HG03039 (cell line): ENCODE results near the gene TMEM17.

Experiments used
- ATAC-seq: cut with Tn5 transposase; IDR thresholded peaks from one replicate; pipeline ENCODE4 v1.9.1; 2021; ENCODE audit warnings: mild to moderate bottlenecking, moderate library complexity; ENCODE audit not compliant: unreplicated experiment

The TMEM17 gene

GRCh38 chr2:62474176-62474575, 31.8 kb downstream of the TMEM17 start:
- no peak for ATAC-seq

DNA sequence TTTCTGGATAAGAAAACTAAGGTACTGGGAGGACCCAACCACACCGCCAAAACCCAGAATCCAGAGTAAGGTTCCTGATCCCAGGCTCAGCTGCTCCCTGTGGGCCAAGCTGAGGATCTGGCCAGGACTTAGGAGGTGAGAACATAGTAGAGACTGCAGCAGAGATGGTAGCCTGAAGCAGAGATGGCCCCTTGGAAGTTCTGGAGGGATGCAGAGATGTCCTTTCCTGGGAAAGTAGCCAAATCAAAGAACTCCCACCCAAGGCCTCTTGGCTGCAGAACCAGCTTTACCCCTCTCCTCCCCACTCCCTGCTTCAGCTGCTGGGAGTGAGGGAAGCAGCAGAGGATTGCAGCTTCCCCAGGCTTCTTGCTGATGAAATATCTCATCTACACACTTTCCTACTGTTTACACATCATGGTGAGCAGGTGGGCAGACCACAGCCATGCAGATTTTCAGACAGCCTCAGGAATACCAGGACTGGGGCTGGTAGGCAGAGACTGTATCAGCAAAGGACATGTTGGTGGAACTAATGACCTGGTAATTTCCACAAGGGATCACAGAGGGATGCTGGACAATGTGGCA, 32.7 kb downstream of the TMEM17 start:
- no peak for ATAC-seq

DNA sequence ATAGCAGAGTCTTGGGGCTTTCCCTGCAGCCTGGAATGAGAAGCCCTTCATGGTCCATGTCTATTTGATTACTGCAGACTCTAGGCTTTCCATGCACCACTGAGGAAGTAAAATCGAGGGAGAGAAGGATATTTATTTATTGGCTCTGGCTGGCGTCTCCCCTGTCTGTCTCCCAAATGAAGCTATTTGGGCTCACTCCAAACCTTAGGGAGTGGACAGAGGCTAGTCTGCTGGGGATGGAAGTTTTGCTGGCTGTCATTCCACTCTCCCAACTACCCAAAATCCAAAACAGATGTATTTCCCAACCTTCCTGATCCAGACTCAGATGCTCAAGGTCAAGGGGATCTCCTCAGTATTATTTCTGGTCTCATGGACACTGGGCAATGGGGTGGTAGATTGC, 33.7 kb downstream of the TMEM17 start:
- ATAC-seq = no peak

DNA sequence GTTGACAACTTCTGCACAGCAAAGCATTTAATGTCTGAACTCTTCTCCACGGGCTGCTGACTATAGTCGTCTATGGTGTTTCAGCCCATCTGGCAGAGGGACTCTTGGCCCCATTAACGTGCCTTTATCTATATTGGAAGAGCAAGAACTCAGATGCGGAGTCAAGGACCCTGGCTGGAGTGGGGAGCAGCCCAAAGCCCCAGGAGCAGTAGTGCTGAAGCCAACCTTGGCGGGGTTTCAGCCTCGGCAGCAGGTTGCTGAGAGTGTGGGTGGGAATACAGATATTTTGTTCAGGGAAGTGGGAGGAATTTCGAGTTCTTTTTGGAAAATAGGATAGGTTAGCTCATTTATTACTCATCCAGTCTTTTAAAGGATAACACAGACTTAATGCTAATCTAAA, 34.2 kb downstream of the TMEM17 start:
- ATAC-seq = no peak

DNA sequence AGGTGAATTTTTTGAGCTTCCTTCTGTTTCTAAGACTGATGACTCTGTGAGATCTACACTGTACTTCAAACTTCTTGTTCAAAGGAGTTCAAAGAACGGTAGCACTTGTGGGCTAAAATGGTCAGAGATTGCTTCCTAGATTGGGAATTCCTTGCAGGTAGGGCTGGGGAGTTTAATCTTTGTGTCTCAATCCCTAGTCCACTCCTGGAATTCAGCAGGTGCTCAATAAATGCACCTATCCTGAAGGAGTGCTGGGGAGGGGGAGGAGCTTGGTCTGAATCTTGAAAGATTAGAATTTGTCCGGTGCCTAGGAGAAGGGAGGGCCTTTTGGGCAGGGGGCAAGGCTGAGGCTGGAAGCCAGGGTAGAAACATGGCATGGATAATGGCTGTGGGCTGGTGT, 34.6 kb downstream of the TMEM17 start:
- no peak for ATAC-seq

DNA sequence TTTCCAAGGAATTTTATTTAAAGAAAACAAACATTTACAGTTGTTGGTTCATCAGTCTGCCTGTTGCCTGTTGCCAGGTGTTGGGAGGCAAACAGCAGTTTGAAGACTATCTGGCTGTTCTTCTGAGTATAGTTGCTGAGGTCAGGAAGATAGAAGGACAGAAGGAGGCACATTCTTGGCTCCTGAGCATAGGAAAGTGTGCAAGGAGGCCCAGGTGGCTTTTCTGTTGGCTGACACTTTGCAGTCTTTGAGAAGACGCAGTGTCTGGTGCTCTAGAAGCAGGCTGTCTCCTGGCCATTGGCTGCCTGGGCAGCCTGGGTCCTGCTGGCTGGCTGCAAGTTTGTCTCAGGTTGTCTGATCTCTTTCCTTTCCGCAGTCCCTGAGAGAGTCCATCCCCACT, 36.4 kb downstream of the TMEM17 start:
- ATAC-seq = no peak

DNA sequence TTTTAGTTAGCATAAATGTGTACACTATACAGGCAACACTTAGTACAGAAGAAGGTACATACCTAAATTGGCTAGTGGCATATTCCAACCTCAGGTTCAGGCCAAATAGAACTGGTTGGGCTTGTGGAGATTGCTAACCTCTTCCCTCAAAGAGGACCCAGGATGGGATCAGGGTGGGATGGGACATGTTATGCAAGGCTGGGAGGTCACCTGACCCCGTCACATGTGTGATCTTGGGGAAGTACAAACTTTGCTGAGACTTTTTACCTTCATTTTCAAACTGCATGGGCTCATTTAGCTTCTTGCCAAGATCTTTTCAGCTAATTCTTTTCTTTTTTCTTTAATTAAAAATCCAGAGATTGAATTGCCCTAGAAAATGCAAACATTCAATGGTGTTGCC, 36.9 kb downstream of the TMEM17 start:
- no peak for ATAC-seq

DNA sequence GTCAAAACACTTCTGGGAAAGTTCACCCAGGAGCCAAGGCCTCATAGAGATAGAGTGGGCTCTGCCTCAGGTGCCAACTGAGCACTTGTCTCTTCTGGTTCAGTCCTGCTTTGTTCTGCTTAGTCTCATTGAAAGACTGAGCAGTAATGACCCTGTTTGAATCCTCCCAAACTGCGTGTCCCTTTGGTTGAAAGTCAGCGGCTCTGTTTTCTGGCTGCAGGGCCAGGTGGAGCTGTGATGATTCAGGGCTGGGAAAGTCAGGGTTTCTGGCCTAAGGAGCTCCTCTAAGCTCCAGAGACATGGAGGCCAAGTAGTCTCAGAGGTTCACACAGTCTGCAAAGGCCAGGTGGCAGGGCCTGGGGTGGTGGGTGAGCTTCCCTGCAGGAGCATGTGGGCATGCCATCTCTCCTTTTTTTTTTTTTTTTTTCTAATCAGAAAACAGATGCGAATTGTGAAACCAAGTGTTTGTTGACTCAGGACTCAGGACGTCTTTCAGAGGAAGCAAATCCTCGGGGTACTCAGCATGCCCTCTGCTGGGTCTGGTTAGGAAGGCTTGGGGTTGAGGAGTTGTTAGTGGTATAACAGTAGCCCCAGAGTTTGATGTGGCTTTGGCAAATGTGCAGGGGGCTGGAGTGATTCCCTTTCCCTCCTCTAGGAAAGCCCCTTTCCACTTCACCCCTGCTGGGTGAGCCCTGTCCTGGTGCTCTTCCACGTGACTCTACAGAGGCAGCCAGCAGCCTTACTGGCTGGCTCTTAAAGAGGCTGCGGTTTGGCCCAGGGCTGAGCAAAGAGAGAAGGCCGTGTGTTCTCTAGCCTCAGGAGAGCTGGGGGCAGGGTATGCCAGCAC, 38.3 kb downstream of the TMEM17 start:
- ATAC-seq = no peak

- ATAC-seq = no peak
These were observed 38.9 kb downstream of the TMEM17 start for GRCh38 chr2:62467100-62467474.

DNA sequence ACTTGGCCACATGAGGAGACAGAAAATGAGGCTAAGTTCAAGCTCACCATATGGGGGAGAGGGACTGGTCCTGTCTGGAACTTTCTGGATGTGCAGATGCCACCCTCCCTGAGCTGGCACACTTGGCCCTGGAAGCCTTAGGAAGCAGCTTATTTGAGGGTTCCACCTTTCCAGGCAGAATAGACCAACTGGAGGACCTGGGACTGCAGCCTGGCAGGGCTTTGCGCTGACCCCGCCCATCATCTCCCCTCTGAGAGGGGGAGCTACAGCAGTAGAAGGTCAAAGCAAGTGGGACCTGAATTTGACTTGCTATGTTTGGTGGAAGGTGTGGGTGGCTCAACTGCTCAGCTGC, 39.5 kb downstream of the TMEM17 start:
- no peak for ATAC-seq

GRCh38 chr2:62465741-62466502, 40.1 kb downstream of the TMEM17 start:
- no peak for ATAC-seq

DNA sequence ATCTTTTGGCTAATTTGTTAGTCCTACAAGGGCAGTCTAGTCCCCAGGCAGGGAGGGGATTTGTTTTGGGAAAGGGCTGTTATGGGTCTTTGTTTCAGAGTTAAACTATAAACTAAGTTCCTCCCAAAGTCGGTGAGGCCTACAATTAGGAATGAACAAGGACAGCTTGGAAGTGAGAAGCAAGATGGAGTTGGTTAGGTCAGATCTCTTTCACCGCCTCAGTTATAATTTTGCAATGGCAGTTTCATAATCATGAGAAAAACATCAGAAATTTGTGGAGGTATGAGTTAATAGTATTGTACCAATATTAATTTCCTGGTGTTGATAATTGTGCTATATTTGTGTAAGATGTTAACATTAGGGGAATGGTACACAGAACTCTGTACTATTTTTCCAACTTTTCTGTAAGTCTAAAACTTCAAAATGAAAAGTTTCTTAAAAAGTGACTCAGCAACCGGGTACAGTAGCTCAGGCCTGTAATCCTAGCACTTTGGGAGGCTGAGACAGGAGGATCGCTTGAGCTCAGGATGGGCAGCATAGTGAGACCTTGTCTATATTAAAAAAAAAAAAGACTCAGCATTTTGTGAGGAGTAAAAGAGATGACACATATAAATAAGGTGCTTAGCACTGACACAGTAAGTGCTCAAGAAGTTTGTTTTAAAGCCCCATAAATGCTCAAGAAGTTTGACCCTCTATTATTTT, 40.8 kb downstream of the TMEM17 start:
- ATAC-seq = no peak

DNA sequence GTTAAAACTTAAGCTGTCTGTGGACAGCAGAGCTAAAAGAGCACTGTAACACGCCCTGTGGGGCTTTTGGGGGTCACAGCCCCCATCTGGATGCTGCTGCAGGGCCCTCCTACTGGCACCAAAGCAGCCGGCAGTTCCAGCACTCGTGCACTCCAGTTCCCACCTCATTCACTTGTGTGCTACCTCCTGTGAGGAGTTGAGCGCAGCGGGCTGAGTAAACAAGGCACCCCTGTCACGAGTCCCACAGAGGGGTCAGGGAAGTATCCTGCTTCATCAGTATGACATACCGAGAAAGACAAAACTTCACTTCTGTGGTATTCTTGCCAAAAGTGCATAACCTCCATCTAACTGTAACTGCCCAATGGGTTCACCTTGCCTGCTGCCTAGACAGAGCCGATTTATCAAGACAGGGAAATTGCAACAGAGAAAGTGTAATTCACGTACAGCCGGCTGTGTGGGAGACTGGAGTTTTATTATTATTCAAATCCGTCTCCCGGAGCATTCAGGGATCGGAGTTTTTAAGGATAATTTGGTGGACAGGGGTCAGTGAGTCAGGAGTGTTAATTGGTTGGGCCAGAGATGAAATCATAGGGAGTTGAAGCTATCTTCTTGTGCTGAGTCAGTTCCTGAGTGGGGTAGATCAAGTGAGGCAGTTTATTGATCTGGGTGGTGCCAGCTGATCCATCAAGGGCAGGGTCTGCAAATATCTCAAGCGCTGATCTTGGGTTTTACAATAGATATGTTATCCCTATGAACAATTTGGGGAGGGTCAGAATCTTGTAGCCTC, 41.6 kb downstream of the TMEM17 start:
- ATAC-seq = no peak

DNA sequence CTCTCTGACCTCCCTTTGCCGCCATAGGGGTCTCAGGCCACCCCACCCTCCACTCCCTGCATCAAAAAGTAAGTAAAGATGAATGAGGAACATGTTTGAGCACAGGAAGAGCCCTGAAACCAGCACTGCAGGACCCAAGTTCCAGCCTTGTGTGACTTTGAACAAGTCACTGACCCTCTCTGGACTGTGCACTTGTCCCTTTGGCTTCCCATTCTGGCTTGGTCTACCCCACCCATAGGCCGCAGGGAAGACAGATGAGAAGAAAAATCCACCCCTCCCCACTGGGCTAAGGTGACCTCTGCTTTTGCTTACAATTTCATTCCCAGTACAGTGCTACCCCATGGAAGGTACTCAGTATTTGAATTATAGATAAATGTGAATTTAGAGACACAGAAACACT, 43.8 kb downstream of the TMEM17 start:
- no peak for ATAC-seq

- ATAC-seq = no peak
These were observed 44.3 kb downstream of the TMEM17 start for GRCh38 chr2:62461707-62462106.

GRCh38 chr2:62461017-62461553, 44.9 kb downstream of the TMEM17 start:
- no peak for ATAC-seq

- ATAC-seq = no peak
These were observed 45.8 kb downstream of the TMEM17 start for GRCh38 chr2:62460175-62460574.

DNA sequence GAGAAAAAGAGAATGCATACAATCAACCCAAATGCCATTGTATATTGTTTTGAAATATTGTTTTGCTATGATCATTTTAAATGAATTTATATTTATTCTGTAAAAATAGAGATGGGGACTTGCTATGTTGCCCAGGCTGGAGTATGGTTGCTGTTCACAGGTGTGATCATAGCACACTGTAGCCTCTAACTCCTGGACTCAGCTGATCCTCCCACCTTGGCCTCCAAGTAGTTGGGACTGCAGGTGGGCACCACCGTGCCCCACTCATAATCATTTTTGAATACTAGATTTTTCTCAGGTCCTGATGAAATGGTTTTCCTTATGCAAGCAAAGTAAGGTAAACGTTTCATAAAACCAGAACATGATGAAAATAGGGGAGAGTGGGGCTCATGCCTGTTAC, 46.3 kb downstream of the TMEM17 start:
- no peak for ATAC-seq

- no peak for ATAC-seq
These were observed 46.9 kb downstream of the TMEM17 start for GRCh38 chr2:62459106-62459505.

DNA sequence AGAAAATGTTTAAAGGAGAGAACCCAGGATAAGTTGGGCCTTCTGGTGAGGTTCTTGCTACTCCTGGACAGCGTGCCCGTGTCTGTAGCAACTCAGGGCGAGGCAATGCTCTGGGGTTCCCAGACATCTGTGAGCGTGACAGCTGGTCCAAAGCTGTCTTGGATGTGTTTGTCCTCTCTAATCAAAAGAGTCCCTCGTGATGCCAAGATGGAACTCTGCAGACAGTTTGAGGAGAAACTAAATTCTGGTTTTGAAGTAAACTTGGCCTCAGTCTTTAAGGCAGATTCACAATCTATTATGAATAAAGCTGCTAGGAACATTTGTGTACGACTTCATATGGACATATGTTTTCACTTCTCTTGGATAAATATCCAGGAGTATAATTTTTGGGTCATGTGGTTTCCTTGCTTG, 47.3 kb downstream of the TMEM17 start:
- ATAC-seq = no peak
